HEK293T (cell line): ENCODE results near the gene GRID1.
"Not testable (repeated sequence)": the region's sequence is repeated elsewhere in the genome, so short reads cannot be mapped to it uniquely, and the experiment has no call there.

ENCODE experiments used
- CTCF ChIA-PET: fragments of 350-600 bp; formaldehyde crosslinking; extraction: SDS; loops from one replicate; lab custom pipeline; 2021; ENCODE audit warnings: antibody characterized with exemption, inconsistent platforms; lab: Yijun Ruan, JAX
- POLR2A ChIA-PET: fragments of 350-600 bp; formaldehyde crosslinking; extraction: SDS; loops from one replicate; lab custom pipeline; 2020; ENCODE audit warnings: antibody characterized with exemption, inconsistent platforms; lab: Yijun Ruan, JAX
- DNase-seq: peaks from one replicate; pipeline ENCODE4 v3.0.0; 2012; ENCODE audit warnings: mixed read lengths; ENCODE audit errors: extremely low spot score
- ARNT ChIP-seq: fragments of 450-650 bp; IDR thresholded peaks from 2 replicates; pipeline ENCODE4 v1.6.1; 2017; ENCODE audit warnings: mild to moderate bottlenecking
- BHLHE40 ChIP-seq: fragments of 450-650 bp; IDR thresholded peaks from 2 replicates; pipeline ENCODE4 v1.6.1; 2016; ENCODE audit warnings: mild to moderate bottlenecking, moderate library complexity, borderline replicate concordance
- CTBP1 ChIP-seq: fragments of 450-650 bp; IDR thresholded peaks from 2 replicates; pipeline ENCODE4 v1.6.1; 2016; ENCODE audit warnings: borderline replicate concordance
- ELF4 ChIP-seq: fragments of 450-650 bp; IDR thresholded peaks from 2 replicates; pipeline ENCODE4 v1.6.1; 2017; ENCODE audit warnings: antibody characterized with exemption
- FOXA1 ChIP-seq: fragments of 450-650 bp; IDR thresholded peaks from 2 replicates; pipeline ENCODE4 v1.6.1; 2016; ENCODE audit warnings: mild to moderate bottlenecking
- FOXK2 ChIP-seq: fragments of 450-650 bp; IDR thresholded peaks from 2 replicates; pipeline ENCODE4 v1.6.1; 2016; ENCODE audit warnings: mild to moderate bottlenecking
- FOXM1 ChIP-seq: fragments of 450-650 bp; IDR thresholded peaks from 2 replicates; pipeline ENCODE4 v1.6.1; 2017; ENCODE audit warnings: mild to moderate bottlenecking, borderline replicate concordance
- HDGF ChIP-seq: fragments of 450-650 bp; IDR thresholded peaks from 2 replicates; pipeline ENCODE4 v1.6.1; 2017; ENCODE audit warnings: antibody characterized with exemption, borderline replicate concordance
- L3MBTL2 ChIP-seq: fragments of 450-650 bp; conservative IDR thresholded peaks from 2 replicates; pipeline ENCODE4 v1.6.1; 2016; ENCODE audit warnings: mild to moderate bottlenecking
- LEF1 ChIP-seq: fragments of 450-650 bp; IDR thresholded peaks from 2 replicates; pipeline ENCODE4 v1.6.1; 2017; ENCODE audit warnings: mild to moderate bottlenecking, borderline replicate concordance
- NFRKB ChIP-seq: fragments of 450-650 bp; IDR thresholded peaks from 2 replicates; pipeline ENCODE4 v1.6.1; 2016; ENCODE audit warnings: mild to moderate bottlenecking, moderate library complexity
- PKNOX1 ChIP-seq: fragments of 450-650 bp; IDR thresholded peaks from 2 replicates; pipeline ENCODE4 v1.6.1; 2016
- SP1 ChIP-seq: fragments of 450-650 bp; IDR thresholded peaks from 2 replicates; pipeline ENCODE4 v1.6.1; 2017
- SUZ12 ChIP-seq: fragments of 450-650 bp; IDR thresholded peaks from 2 replicates; pipeline ENCODE4 v1.6.1; 2016; ENCODE audit warnings: mild to moderate bottlenecking
- TARDBP ChIP-seq: fragments of 450-650 bp; IDR thresholded peaks from 2 replicates; pipeline ENCODE4 v1.6.1; 2016
- ZNF384 ChIP-seq: fragments of 450-650 bp; IDR thresholded peaks from 2 replicates; pipeline ENCODE4 v1.6.1; 2016

The GRID1 gene

GRCh38 chr10:86099542-86100334, 266.9 kb downstream of the GRID1 start:
- TF ChIP-seq LEF1 (no peak), BHLHE40 (no peak), NFRKB (no peak), L3MBTL2 (no peak)
- POLR2A ChIA-PET, result no interaction called here
- no peak for DNase-seq
- CTCF ChIA-PET, result no interaction called here

- POLR2A ChIA-PET, result no interaction called here
- DNase-seq, result no peak
- CTCF ChIA-PET, result no interaction called here
- TF ChIP-seq PKNOX1 (no peak), CTBP1 (no peak), FOXK2 (no peak), BHLHE40 (no peak), LEF1 (no peak), FOXM1 (no peak), SUZ12 (no peak), ARNT (no peak), NFRKB (no peak), ELF4 (no peak), FOXA1 (no peak), HDGF (no peak), L3MBTL2 (no peak), ZNF384 (no peak), TARDBP (no peak), SP1 (no peak)
Measured at GRCh38 chr10:86098187-86098881, 268.3 kb downstream of the GRID1 start.

GRCh38 chr10:86095061-86095460, 271.5 kb downstream of the GRID1 start:
- CTCF ChIA-PET, DNase-seq, POLR2A ChIA-PET: not testable (repeated sequence)

GRCh38 chr10:86092311-86092710, 274.3 kb downstream of the GRID1 start:
- POLR2A ChIA-PET, DNase-seq, CTCF ChIA-PET: not testable (repeated sequence)

GRCh38 chr10:86091216-86091615, 275.4 kb downstream of the GRID1 start:
- TF ChIP-seq HDGF (no peak), BHLHE40 (no peak), SUZ12 (no peak), PKNOX1 (no peak), FOXA1 (no peak), FOXK2 (no peak), SP1 (no peak), TARDBP (no peak), FOXM1 (no peak), ZNF384 (no peak), LEF1 (no peak)
- ChIA-PET POLR2A (no interaction called here), CTCF (no interaction called here)
- no peak for DNase-seq

- ChIA-PET CTCF (no interaction called here), POLR2A (no interaction called here)
- TF ChIP-seq PKNOX1 (no peak), BHLHE40 (no peak), SP1 (no peak), SUZ12 (no peak), LEF1 (no peak), CTBP1 (no peak), FOXK2 (no peak), ZNF384 (no peak), ELF4 (no peak), FOXA1 (no peak), TARDBP (no peak), ARNT (no peak), FOXM1 (no peak), NFRKB (no peak), L3MBTL2 (no peak), HDGF (no peak)
- no peak for DNase-seq
Measured at GRCh38 chr10:86090807-86091206, 275.8 kb downstream of the GRID1 start.
